Neuronal stem cell (in vitro differentiated cells): ENCODE results near the gene CSNK1D.

Experiments
- DNase-seq: peaks from one replicate; pipeline ENCODE4 v3.0.0-alpha.2; 2013; ENCODE audit warnings: low spot score
- H2AFZ ChIP-seq: one replicate; pipeline ENCODE4 v1.6.1; 2013; ENCODE audit warnings: mild to moderate bottlenecking, low read length, inconsistent platforms
- H2AK5ac ChIP-seq: 2 replicates; pipeline ENCODE4 v1.6.1; 2013; ENCODE audit warnings: low read depth, mild to moderate bottlenecking, inconsistent platforms, low read length, moderate library complexity, mixed read lengths
- H2BK120ac ChIP-seq: 2 replicates; pipeline ENCODE4 v1.6.1; 2013; ENCODE audit warnings: low read depth, mild to moderate bottlenecking, inconsistent platforms, low read length, moderate library complexity, mixed read lengths
- H2BK12ac ChIP-seq: one replicate; pipeline ENCODE4 v1.6.1; 2013; ENCODE audit warnings: low read length, inconsistent platforms
- H2BK15ac ChIP-seq: 2 replicates; pipeline ENCODE4 v1.6.1; 2013; ENCODE audit warnings: mild to moderate bottlenecking, low read length, inconsistent platforms, mixed read lengths
- H2BK5ac ChIP-seq: one replicate; pipeline ENCODE4 v1.6.1; 2013; ENCODE audit warnings: inconsistent platforms, mild to moderate bottlenecking, low read length, moderate library complexity
- H3K14ac ChIP-seq: one replicate; pipeline ENCODE4 v1.6.1; 2013; ENCODE audit warnings: low read length, inconsistent platforms
- H3K18ac ChIP-seq: 2 replicates; pipeline ENCODE4 v1.6.1; 2013; ENCODE audit warnings: low read length, inconsistent platforms
- H3K23ac ChIP-seq: 2 replicates; pipeline ENCODE4 v1.6.1; 2013; ENCODE audit warnings: low read depth, mild to moderate bottlenecking, mixed read lengths, low read length, inconsistent platforms; ENCODE audit not compliant: poor library complexity
- H3K27ac ChIP-seq: replicated peaks from 3 replicates; pipeline ENCODE4 v1.5.1; 2013; ENCODE audit warnings: low read length, inconsistent platforms
- H3K27me3 ChIP-seq, 3 experiments: 2 replicates each; pipeline ENCODE4 v1.6.1; 2013; ENCODE audit warnings: low read length in 3 of 3, mild to moderate bottlenecking in 2 of 3, inconsistent platforms in 1 of 3, low read depth in 1 of 3, mixed read lengths in 1 of 3, moderate library complexity in 1 of 3; ENCODE audit not compliant: control insufficient read depth in 3 of 3, insufficient read depth in 3 of 3
- H3K36me3 ChIP-seq, 2 donors: replicated peaks in 1 of 2; 2 replicates each; pipeline ENCODE4 v1.6.1; 2013; ENCODE audit warnings: low read length in 2 of 2; ENCODE audit not compliant: control insufficient read depth in 2 of 2, insufficient read depth in 2 of 2
- H3K4ac ChIP-seq: 2 replicates; pipeline ENCODE4 v1.6.1; 2013; ENCODE audit warnings: inconsistent platforms, mild to moderate bottlenecking, low read length, moderate library complexity
- H3K4me1 ChIP-seq, 2 donors: 1 replicate in 1 of 2; 2 replicates in 1 of 2; pipeline ENCODE4 v1.6.1; 2013; ENCODE audit warnings: low read length in 2 of 2, low read depth in 1 of 2; ENCODE audit not compliant: control insufficient read depth in 2 of 2, insufficient read depth in 1 of 2
- H3K4me2 ChIP-seq: one replicate; pipeline ENCODE4 v1.6.1; 2013; ENCODE audit warnings: mild to moderate bottlenecking, low read length, inconsistent platforms; ENCODE audit not compliant: insufficient read depth, poor library complexity, severe bottlenecking
- H3K4me3 ChIP-seq, 2 donors: 2 replicates each; pipeline ENCODE4 v1.5.1; 2013; ENCODE audit warnings: low read length in 2 of 2, mild to moderate bottlenecking in 2 of 2, inconsistent platforms in 1 of 2, moderate library complexity in 1 of 2
- H3K79me1 ChIP-seq: one replicate; pipeline ENCODE4 v1.6.1; 2013; ENCODE audit warnings: low read depth, mild to moderate bottlenecking, inconsistent platforms, low read length, moderate library complexity
- H3K9ac ChIP-seq: one replicate; pipeline ENCODE4 v1.6.1; 2013; ENCODE audit warnings: mild to moderate bottlenecking, low read depth, low read length, inconsistent platforms; ENCODE audit not compliant: poor library complexity
- H3K9me3 ChIP-seq, 2 donors: replicated peaks in 1 of 2; 2 replicates each; pipeline versions ENCODE3 to v1.6.1; 2013; ENCODE audit warnings: low read length in 2 of 2, mild to moderate bottlenecking in 2 of 2, inconsistent platforms in 1 of 2, low read depth in 1 of 2, mixed read lengths in 1 of 2, moderate library complexity in 1 of 2; ENCODE audit not compliant: control insufficient read depth in 2 of 2, insufficient read depth in 1 of 2
- H4K8ac ChIP-seq: one replicate; pipeline ENCODE4 v1.6.1; 2013; ENCODE audit warnings: low read depth, mild to moderate bottlenecking, inconsistent platforms, low read length, moderate library complexity
- H4K91ac ChIP-seq: one replicate; pipeline ENCODE4 v1.6.1; 2013; ENCODE audit warnings: low read length, low read depth, mild to moderate bottlenecking, inconsistent platforms; ENCODE audit not compliant: poor library complexity
- WGBS, 2 donors: extraction: QIAGEN DNeasy Blood & Tissue Kit; methylation state at CpG; one replicate each; pipeline ENCODE4 v1.1.7; 2013; ENCODE audit warnings: missing lambda C conversion rate in 2 of 2, mixed read lengths in 1 of 2; ENCODE audit not compliant: insufficient read length in 2 of 2, insufficient replicate concordance in 1 of 2; ENCODE audit errors: extremely low coverage in 2 of 2; 5-methylcytosine and 5-hydroxymethylcytosine counted together

The CSNK1D gene

GRCh38 chr17:82247856-82248671 lies 25.4 kb downstream of the CSNK1D start:
- peaks cover 0 to 2% of the 10 kb centered on the region in 2 donors for H3K9me3 ChIP-seq
- WGBS, 2 donors: no CpG with 5 or more reads among the region's 28 CpGs
- H3K4me2 ChIP-seq: no peak overlapping the region
- DNase-seq: no peak
- H3K36me3 ChIP-seq: peaks cover 96 to 100% of the 10 kb centered on the region in 2 donors
- no peak overlapping the region for H3K18ac ChIP-seq
- H3K27me3 ChIP-seq: no peaks in the 10 kb centered on the region
- no peak overlapping the region for H3K4me3 ChIP-seq
- H3K23ac ChIP-seq: no peak overlapping the region
- no peaks in the 10 kb centered on the region for H3K4me1 ChIP-seq
- no peak overlapping the region for H2BK120ac ChIP-seq
- H2BK15ac ChIP-seq: no peak overlapping the region
- no peak overlapping the region for H3K27ac ChIP-seq
- no peak overlapping the region for H2BK12ac ChIP-seq
- H2BK5ac ChIP-seq: no peak overlapping the region
- H3K14ac ChIP-seq: no peak overlapping the region
- no peak overlapping the region for H3K4ac ChIP-seq
- peaks cover 34% of the 10 kb centered on the region for H3K79me1 ChIP-seq
- no peak overlapping the region for H4K91ac ChIP-seq
- H2AFZ ChIP-seq: no peak overlapping the region
- H2AK5ac ChIP-seq: no peak overlapping the region
- no peak overlapping the region for H4K8ac ChIP-seq
- no peak overlapping the region for H3K9ac ChIP-seq

DNA sequence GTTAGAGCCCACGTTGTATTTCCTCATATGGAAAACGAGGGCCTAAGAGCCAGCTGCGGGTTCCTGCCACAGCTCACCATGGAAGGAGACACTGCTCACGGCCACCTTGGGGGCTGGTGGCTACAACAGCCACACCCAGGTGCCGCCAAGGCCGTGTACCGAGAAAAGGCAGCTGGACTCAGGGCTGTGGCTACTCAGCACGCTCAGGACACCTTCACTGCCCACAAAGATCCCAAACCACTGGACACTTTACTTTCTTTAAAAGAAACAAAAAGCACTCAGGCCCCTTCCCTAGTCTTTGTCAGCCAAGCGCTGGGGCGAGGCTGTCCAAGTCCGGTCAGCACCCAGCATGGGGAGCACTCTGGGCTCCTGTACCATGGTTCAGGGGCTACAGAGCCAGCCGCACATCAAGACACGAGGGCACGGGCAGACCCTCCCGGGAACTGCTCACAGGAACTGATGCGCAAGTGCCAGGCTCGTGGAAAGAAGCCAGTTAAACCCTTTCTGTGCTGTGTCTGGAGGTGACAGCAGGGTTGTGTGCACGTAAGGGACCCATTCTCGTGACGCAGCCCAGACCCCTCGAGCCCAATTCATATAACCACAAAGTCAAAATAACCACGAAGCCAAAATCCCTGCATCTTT lies 26.2 kb downstream of the CSNK1D start:
- H3K79me1 ChIP-seq: peaks cover 33% of the 10 kb centered on the region
- no peak overlapping the region for H3K4ac ChIP-seq
- no peak overlapping the region for H3K23ac ChIP-seq
- peaks cover 0 to 2% of the 10 kb centered on the region in 2 donors for H3K9me3 ChIP-seq
- H4K8ac ChIP-seq: no peak overlapping the region
- H3K4me3 ChIP-seq: no peak overlapping the region
- no peak overlapping the region for H2BK12ac ChIP-seq
- no peak overlapping the region for H2BK120ac ChIP-seq
- H3K27me3 ChIP-seq: no peaks in the 10 kb centered on the region
- H2BK15ac ChIP-seq: no peak overlapping the region
- no peak overlapping the region for H4K91ac ChIP-seq
- peaks cover 94 to 100% of the 10 kb centered on the region in 2 donors for H3K36me3 ChIP-seq
- no peak overlapping the region for H2AK5ac ChIP-seq
- H3K4me1 ChIP-seq: no peaks in the 10 kb centered on the region
- H3K18ac ChIP-seq: no peak overlapping the region
- no peak overlapping the region for H3K9ac ChIP-seq
- H3K4me2 ChIP-seq: no peak overlapping the region
- no peak overlapping the region for H3K14ac ChIP-seq
- no peak overlapping the region for H3K27ac ChIP-seq
- DNase-seq: no peak
- H2BK5ac ChIP-seq: peak overlapping the region; percentile 16
- no peak overlapping the region for H2AFZ ChIP-seq
- WGBS, 2 donors: no CpG with 5 or more reads among the region's 22 CpGs

- Histone ChIP-seq H3K14ac (no peak overlapping the region), H3K18ac (no peak overlapping the region), H2AFZ (no peak overlapping the region), H3K9me3 (peaks cover 0 to 2% of the 10 kb centered on the region in 2 donors), H3K27ac (no peak overlapping the region), H2BK5ac (peak overlapping the region; percentile 16), H2BK15ac (no peak overlapping the region), H4K8ac (no peak overlapping the region), H4K91ac (no peak overlapping the region), H3K23ac (no peak overlapping the region), H2AK5ac (no peak overlapping the region), H3K36me3 (peaks cover 88 to 99% of the 10 kb centered on the region in 2 donors), H2BK12ac (no peak overlapping the region), H3K27me3 (no peaks in the 10 kb centered on the region), H3K4me3 (no peak overlapping the region), H2BK120ac (no peak overlapping the region), H3K79me1 (peaks cover 33% of the 10 kb centered on the region), H3K4me2 (no peak overlapping the region), H3K9ac (no peak overlapping the region), H3K4ac (no peak overlapping the region), H3K4me1 (no peaks in the 10 kb centered on the region)
- WGBS, 2 donors: no CpG with 5 or more reads among the region's 27 CpGs
- no peak for DNase-seq
These were observed 26.9 kb downstream of the CSNK1D start for GRCh38 chr17:82246365-82247181.

- Histone ChIP-seq H2BK12ac (no peak overlapping the region), H3K4ac (no peak overlapping the region), H3K79me1 (peaks cover 31% of the 10 kb centered on the region), H3K23ac (no peak overlapping the region), H4K8ac (no peak overlapping the region), H3K27me3 (no peaks in the 10 kb centered on the region), H2BK120ac (no peak overlapping the region), H3K4me2 (no peak overlapping the region), H3K9ac (no peak overlapping the region), H2AK5ac (no peak overlapping the region), H3K4me1 (no peaks in the 10 kb centered on the region), H3K36me3 (peaks cover 82 to 99% of the 10 kb centered on the region in 2 donors), H4K91ac (no peak overlapping the region), H3K27ac (no peak overlapping the region), H3K14ac (no peak overlapping the region), H2AFZ (no peak overlapping the region), H2BK5ac (no peak overlapping the region), H2BK15ac (no peak overlapping the region), H3K18ac (no peak overlapping the region), H3K4me3 (peak overlapping the region in 1 of 2 donors; percentile 33), H3K9me3 (peaks cover 0 to 2% of the 10 kb centered on the region in 2 donors)
- DNase-seq: no peak
- no CpG with 5 or more reads among the region's 5 CpGs for WGBS, 2 donors
These were observed 27.5 kb downstream of the CSNK1D start for GRCh38 chr17:82246040-82246364.
